ENCODE results near the gene FCGBP. TPM values are rescaled to one million over a fixed set of nuclear protein-coding genes. Genes with fewer than 3 reads are reported as not detected.

FCGBP gene
- polyA plus RNA-seq, 1 experiment = 0.04 TPM

DNA sequence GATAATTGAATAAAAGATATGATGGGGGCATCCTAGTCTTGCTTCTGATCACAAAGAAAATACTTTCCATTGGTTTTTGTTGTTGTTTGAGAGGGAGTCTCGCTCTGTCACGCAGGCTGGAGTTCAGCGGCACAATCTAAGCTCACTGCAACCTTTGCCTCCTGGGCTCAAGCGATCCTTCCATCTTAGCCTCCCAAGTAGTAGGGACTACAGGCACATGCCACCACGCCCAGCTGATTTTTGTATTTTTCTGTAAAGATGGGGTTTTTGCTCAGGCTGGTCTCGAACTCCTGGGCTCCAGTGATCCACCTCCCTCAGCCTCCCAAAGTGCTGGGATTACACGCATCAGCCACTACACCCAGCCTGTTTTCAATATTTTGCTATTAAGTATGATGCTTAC is 19.5 kb upstream of the FCGBP start:
- H3K27me3 ChIP-seq (ENCODE audit: control insufficient read depth, insufficient read depth, low read length) = no peaks in the 10 kb centered on the region
- DNase-seq (ENCODE audit: low read depth, low spot score) = no peak
- H3K4me3 ChIP-seq (ENCODE audit: low read depth, low read length) = no peak overlapping the region
- no peaks in the 10 kb centered on the region for H3K9me3 ChIP-seq (ENCODE audit: control insufficient read depth, insufficient read depth, low read length)
- TF ChIP-seq, protein P1, sequence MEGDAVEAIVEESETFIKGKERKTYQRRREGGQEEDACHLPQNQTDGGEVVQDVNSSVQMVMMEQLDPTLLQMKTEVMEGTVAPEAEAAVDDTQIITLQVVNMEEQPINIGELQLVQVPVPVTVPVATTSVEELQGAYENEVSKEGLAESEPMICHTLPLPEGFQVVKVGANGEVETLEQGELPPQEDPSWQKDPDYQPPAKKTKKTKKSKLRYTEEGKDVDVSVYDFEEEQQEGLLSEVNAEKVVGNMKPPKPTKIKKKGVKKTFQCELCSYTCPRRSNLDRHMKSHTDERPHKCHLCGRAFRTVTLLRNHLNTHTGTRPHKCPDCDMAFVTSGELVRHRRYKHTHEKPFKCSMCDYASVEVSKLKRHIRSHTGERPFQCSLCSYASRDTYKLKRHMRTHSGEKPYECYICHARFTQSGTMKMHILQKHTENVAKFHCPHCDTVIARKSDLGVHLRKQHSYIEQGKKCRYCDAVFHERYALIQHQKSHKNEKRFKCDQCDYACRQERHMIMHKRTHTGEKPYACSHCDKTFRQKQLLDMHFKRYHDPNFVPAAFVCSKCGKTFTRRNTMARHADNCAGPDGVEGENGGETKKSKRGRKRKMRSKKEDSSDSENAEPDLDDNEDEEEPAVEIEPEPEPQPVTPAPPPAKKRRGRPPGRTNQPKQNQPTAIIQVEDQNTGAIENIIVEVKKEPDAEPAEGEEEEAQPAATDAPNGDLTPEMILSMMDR (IDR thresholded peaks at IDR 0.05; ENCODE audit: low read depth, low read length) = no peak
- no peak overlapping the region for H3K27ac ChIP-seq (ENCODE audit: low read depth, low read length)
- CTCF ChIA-PET = no interaction called here
- POLR2A ChIA-PET = no interaction called here

DNA sequence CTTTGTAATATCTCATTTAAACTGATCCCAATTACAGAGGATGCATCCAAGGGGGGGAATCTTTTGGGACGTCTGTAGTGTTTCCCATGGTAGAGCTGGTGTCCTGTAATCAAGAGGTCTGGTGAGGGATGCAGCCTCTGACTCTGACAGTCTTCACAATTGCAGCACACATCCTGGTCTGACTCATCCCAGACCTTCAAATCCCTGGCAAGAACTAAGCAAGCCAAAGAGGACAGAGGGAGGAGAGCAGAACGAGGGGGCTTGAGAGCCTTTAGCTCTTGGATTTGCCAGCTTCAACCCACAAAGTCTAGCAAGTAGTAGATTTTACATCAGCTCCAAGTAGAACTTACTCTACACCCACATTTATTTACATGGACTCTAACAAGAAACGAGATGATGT is 17.3 kb upstream of the FCGBP start:
- H3K27ac ChIP-seq (ENCODE audit: low read depth, low read length) = no peak overlapping the region
- ChIA-PET POLR2A (interaction anchor here (0.7 kb wide), 1 partner anchor 19 kb away, joined by 3 read pairs; the partner anchor contains the start of gene PSMC4), CTCF (interaction anchor here (0.5 kb wide), 1 partner anchor 30 kb away, joined by 3 read pairs; no protein-coding TSS in a partner anchor)
- no peaks in the 10 kb centered on the region for H3K9me3 ChIP-seq (ENCODE audit: control insufficient read depth, insufficient read depth, low read length)
- no peak for DNase-seq (ENCODE audit: low read depth, low spot score)
- no peak overlapping the region for H3K4me3 ChIP-seq (ENCODE audit: low read depth, low read length)
- H3K27me3 ChIP-seq (ENCODE audit: control insufficient read depth, insufficient read depth, low read length) = no peaks in the 10 kb centered on the region
- TF ChIP-seq, protein P1 (IDR thresholded peaks at IDR 0.05; ENCODE audit: low read depth, low read length) = no peak

GRCh38 chr19:39951065-39951650 is 16.7 kb upstream of the FCGBP start:
- TF ChIP-seq, protein P1 (IDR thresholded peaks at IDR 0.05; ENCODE audit: low read depth, low read length) = no peak
- ChIA-PET POLR2A (interaction anchor here (0.7 kb wide), 1 partner anchor 19 kb away, joined by 3 read pairs; the partner anchor contains the start of gene PSMC4), CTCF (no interaction called here)
- no peak for DNase-seq (ENCODE audit: low read depth, low spot score)
- no peaks in the 10 kb centered on the region for H3K9me3 ChIP-seq (ENCODE audit: control insufficient read depth, insufficient read depth, low read length)
- H3K4me3 ChIP-seq (ENCODE audit: low read depth, low read length) = no peak overlapping the region
- H3K27ac ChIP-seq (ENCODE audit: low read depth, low read length) = no peak overlapping the region
- no peaks in the 10 kb centered on the region for H3K27me3 ChIP-seq (ENCODE audit: control insufficient read depth, insufficient read depth, low read length)

DNA sequence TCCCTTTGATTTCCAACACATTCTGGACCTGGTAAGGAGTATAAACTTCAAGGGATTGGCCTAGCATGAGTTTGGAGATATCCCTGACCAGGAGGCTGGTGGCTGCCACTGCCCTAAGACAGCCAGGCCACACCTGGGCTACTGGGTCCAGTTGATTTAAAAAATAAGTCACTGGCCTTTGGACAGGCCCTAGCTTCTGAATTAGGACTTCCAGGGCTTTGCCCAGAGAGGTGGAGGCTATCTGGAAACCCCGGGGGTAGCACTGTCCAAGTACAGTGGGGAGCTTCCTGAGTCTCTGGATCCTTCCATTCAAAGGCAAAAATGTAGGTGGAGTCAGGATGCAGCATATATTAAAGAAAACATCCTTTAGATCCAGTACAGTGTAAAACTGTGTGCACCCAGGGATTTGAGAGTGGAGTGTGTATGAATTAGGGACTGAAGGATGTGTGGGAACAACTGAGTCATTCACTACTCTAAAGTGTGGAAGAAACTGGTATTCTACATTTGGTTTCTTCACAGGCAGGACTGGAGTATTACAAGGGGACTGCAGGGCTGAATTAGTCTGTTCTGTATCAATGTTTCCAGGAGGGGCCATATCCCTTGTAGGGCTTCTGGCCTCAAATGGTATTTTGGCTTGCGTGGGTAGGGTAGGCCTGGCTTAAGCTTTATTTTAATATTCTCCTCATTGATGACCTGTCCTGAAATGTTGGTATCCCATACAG is 14.8 kb upstream of the FCGBP start:
- DNase-seq (ENCODE audit: low read depth, low spot score) = no peak
- no peak overlapping the region for H3K4me3 ChIP-seq (ENCODE audit: low read depth, low read length)
- TF ChIP-seq, protein P1 (IDR thresholded peaks at IDR 0.05; ENCODE audit: low read depth, low read length) = no peak
- ChIA-PET CTCF (no interaction called here), POLR2A (no interaction called here)
- no peaks in the 10 kb centered on the region for H3K27me3 ChIP-seq (ENCODE audit: control insufficient read depth, insufficient read depth, low read length)
- no peaks in the 10 kb centered on the region for H3K9me3 ChIP-seq (ENCODE audit: control insufficient read depth, insufficient read depth, low read length)
- no peak overlapping the region for H3K27ac ChIP-seq (ENCODE audit: low read depth, low read length)

DNA sequence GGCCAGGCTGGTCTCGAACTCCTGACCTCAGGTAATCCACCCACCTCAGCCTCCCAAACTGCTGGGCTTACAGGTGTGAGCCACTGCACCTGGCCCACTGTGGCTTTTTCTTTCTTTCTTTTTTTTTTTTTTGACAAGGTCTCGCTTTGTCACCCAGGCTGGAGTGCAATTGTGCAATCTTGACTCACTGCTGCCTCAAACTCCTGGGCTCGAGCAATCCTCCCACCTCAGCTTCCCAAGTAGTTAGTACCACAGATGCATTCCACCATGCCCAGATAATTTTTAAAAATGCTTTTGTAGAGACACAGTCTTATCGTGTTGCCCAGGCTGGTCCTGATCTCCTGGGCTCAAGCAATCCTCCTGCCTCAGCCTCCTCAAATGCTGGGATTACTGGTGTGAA is 12.1 kb upstream of the FCGBP start:
- ChIA-PET POLR2A (no interaction called here), CTCF (interaction anchor here (1.2 kb wide), 1 partner anchor 180 kb away, joined by 5 read pairs; no protein-coding TSS in a partner anchor)
- H3K27me3 ChIP-seq (ENCODE audit: control insufficient read depth, insufficient read depth, low read length) = no peaks in the 10 kb centered on the region
- H3K9me3 ChIP-seq (ENCODE audit: control insufficient read depth, insufficient read depth, low read length) = no peaks in the 10 kb centered on the region
- no peak overlapping the region for H3K27ac ChIP-seq (ENCODE audit: low read depth, low read length)
- H3K4me3 ChIP-seq (ENCODE audit: low read depth, low read length) = no peak overlapping the region
- no peak for DNase-seq (ENCODE audit: low read depth, low spot score)
- TF ChIP-seq, protein P1 (IDR thresholded peaks at IDR 0.05; ENCODE audit: low read depth, low read length) = no peak

Measured in AG04450 (cell line).